ENCODE results near the gene FAM156A.

DNA sequence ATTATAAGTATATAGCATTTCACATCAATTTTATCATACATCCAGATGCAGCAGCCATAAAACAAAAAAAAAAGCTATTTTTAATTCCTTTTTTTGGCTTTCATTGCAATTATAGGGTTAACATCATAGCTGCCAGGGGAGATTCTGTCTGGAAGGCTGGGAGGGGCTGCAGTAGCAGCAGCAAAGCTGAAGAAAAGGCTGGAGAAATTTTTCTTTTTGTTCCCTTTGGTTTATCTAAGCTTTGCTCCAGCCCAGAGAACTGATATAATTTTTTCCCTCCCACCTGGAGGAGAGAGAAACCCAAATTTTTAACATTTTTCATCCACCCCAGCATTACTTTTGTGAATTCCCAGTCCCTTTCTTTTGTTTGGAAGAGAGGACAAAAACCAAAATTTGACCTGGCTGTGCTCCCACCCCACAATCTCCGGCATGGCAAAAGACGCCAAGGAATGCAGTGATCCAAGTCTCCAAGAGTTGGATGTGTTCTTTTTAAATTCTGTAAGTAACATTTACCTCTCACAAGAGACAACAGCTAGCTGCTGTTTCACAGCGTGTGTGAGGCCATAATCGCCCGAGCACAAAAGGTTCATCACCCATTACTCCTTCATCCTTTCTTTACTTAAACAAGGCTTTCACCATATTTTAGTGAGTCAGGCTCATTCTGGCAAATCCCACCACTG, 25.1 kb upstream of the FAM156A start:
- TF ChIP-seq, protein P1, sequence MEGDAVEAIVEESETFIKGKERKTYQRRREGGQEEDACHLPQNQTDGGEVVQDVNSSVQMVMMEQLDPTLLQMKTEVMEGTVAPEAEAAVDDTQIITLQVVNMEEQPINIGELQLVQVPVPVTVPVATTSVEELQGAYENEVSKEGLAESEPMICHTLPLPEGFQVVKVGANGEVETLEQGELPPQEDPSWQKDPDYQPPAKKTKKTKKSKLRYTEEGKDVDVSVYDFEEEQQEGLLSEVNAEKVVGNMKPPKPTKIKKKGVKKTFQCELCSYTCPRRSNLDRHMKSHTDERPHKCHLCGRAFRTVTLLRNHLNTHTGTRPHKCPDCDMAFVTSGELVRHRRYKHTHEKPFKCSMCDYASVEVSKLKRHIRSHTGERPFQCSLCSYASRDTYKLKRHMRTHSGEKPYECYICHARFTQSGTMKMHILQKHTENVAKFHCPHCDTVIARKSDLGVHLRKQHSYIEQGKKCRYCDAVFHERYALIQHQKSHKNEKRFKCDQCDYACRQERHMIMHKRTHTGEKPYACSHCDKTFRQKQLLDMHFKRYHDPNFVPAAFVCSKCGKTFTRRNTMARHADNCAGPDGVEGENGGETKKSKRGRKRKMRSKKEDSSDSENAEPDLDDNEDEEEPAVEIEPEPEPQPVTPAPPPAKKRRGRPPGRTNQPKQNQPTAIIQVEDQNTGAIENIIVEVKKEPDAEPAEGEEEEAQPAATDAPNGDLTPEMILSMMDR (IDR thresholded peaks at IDR 0.05), result no peak
- TF ChIP-seq POLR2AphosphoS5 (IDR thresholded peaks at IDR 0.05), result no peak
